GM20000 (cell line): ENCODE data around the gene DENND4B.

ENCODE experiments used
- DNase-seq: peaks from one replicate; pipeline ENCODE4 v3.0.0; 2012; ENCODE audit warnings: low spot score
- CTCF ChIP-seq: IDR thresholded peaks from 2 replicates; pipeline ENCODE4 v1.5.1; 2012; ENCODE audit warnings: mild to moderate bottlenecking, control low read depth; ENCODE audit errors: extremely low read depth, missing control alignments

Gene DENND4B

GRCh38 chr1:153946622-153947241 is at the start of gene DENND4B:
TSS of gene DENND4B (minus strand) at chr1:153946718. CDS start at chr1:153944374, 2,344 bp downstream.
- peak; percentile 95 for DNase-seq
- TF ChIP-seq CTCF: peak; percentile 85

- no peak for DNase-seq
- TF ChIP-seq CTCF: no peak
Measured at GRCh38 chr1:153995640-153996039, 49.1 kb upstream of the DENND4B start.

- no peak for DNase-seq
- TF ChIP-seq CTCF: no peak
Measured at GRCh38 chr1:153995202-153995601, 48.7 kb upstream of the DENND4B start.

- DNase-seq: no peak
- TF ChIP-seq CTCF: no peak
Measured at GRCh38 chr1:153991806-153992205, 45.3 kb upstream of the DENND4B start.

- no peak for TF ChIP-seq CTCF
Measured at GRCh38 chr1:153991151-153991630, 44.7 kb upstream of the DENND4B start.

GRCh38 chr1:153990468-153991150 is 44.1 kb upstream of the DENND4B start, which contains the start of gene RPS27:
TSS of gene RPS27 (plus strand) at chr1:153990762. CDS start at chr1:153990797, 35 bp downstream.
- TF ChIP-seq CTCF: no peak

More at GRCh38 chr1:153991151-153991630, 44.7 kb upstream of the DENND4B start:
- DNase-seq: no peak

GRCh38 chr1:153987621-153988020 is 41.1 kb upstream of the DENND4B start:
- no peak for TF ChIP-seq CTCF
- DNase-seq: no peak

More at GRCh38 chr1:153990468-153991150, 44.1 kb upstream of the DENND4B start, which contains the start of gene RPS27:
- peak; percentile 92 for DNase-seq
